Measurements from ENCODE around the gene GLRB.
A peak's percentile ranks its signal among the peaks of the same experiment; 100 is the strongest.

GLRB gene

DNA sequence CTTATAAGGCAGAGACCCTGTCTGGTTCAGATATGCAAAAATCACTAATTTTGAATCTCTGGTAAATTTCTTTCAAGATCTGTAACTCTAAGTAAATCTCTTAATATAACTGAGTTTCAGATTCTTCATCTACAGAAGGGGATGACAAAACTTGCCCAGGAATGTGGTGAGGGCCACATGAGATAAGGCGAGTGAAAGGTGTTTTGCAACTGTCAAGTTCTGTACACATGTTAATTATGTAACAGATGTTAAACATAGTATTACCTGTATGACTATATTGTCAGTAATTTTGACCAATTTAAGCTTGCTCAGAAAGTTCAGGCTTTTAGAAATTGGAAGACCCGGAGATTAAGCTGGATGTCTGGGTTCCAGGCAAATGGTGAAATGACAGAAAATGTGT lies 549 bp upstream of the GLRB start:
- Histone ChIP-seq H3K27me3 (ENCODE audit: control insufficient read depth, insufficient read depth, low read length) (peaks cover 31% of the 10 kb centered on the region), H3K4me3 (ENCODE audit: low read length) (peak overlapping the region; percentile 84), H3K9ac (ENCODE audit: low read length) (peak overlapping the region; percentile 22), H3K27ac (ENCODE audit: low read length) (no peak overlapping the region), H3K9me3 (ENCODE audit: control insufficient read depth, low read depth, low read length) (no peaks in the 10 kb centered on the region), H3K4me1 (ENCODE audit: control insufficient read depth, low read depth, low read length) (peaks cover 2% of the 10 kb centered on the region), H3K36me3 (ENCODE audit: control insufficient read depth, low read depth, low read length) (no peaks in the 10 kb centered on the region)

DNA sequence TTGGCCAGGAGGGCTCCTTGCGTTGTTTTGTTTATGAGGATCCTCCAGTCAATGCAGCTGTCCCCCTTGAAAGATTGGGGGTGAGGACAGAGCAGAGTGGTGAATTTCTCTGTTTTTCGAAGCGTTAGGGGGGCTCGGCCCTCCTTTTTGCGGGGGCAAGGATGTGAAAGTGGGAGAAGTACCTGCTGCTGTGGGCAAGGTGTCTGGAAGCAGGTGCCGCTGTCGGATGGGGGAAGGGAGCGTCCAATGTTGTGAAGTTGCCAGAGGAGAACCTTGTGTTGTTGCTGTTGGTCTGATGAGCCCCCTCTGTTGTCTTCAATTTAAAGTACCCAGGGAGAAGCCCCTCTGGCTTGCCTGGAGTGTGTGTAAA lies 613 bp downstream of the GLRB start:
- Histone ChIP-seq H3K27me3 (ENCODE audit: control insufficient read depth, insufficient read depth, low read length) (peaks cover 31% of the 10 kb centered on the region), H3K4me1 (ENCODE audit: control insufficient read depth, low read depth, low read length) (peaks cover 2% of the 10 kb centered on the region), H3K27ac (ENCODE audit: low read length) (no peak overlapping the region), H3K4me3 (ENCODE audit: low read length) (peak overlapping the region; percentile 84), H3K9ac (ENCODE audit: low read length) (peak overlapping the region; percentile 12), H3K9me3 (ENCODE audit: control insufficient read depth, low read depth, low read length) (no peaks in the 10 kb centered on the region), H3K36me3 (ENCODE audit: control insufficient read depth, low read depth, low read length) (no peaks in the 10 kb centered on the region)

DNA sequence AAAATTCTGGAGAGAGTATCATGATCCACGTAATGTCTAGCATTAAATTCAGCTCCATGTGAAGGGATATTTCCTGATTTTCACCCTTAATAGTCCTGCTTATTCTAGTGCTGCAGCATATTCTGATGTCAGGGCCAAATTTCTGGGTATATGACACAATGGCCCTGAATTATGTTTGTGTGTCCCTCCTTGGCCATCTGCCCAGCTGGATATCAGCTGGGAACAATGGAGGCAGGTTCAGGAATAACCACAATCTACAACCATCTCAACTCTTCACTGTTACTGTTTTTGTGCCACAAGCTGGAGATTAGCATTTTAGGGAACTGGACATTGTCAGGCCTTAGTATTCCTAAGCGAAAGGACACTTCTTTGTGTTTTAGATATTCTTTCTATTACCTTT lies 3.5 kb downstream of the GLRB start:
- no peak overlapping the region for H3K4me3 ChIP-seq (ENCODE audit: low read length)
- H3K27ac ChIP-seq (ENCODE audit: low read length), result no peak overlapping the region
- H3K9me3 ChIP-seq (ENCODE audit: control insufficient read depth, low read depth, low read length), result no peaks in the 10 kb centered on the region
- no peaks in the 10 kb centered on the region for H3K36me3 ChIP-seq (ENCODE audit: control insufficient read depth, low read depth, low read length)
- H3K9ac ChIP-seq (ENCODE audit: low read length), result no peak overlapping the region
- no peaks in the 10 kb centered on the region for H3K4me1 ChIP-seq (ENCODE audit: control insufficient read depth, low read depth, low read length)
- H3K27me3 ChIP-seq (ENCODE audit: control insufficient read depth, insufficient read depth, low read length), result peaks cover 31% of the 10 kb centered on the region

DNA sequence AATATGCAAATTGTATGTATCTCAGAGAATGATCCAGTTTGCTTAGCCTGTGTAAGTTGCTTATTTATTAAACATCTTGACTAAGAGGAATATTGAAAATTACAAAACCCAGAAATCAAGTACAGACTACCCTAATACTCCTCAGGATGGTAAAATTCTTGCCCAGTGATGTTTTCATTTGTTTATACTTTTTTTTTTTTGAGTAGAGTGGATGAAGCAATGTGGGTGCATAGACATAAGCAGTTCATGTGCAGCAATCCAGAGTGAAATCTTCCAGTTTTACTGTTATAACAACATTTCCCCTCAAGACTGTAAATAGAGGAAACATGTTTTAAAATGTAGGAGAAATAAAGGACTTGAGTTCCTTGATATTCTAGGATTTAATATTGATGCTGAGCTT lies 4.7 kb downstream of the GLRB start:
- peaks cover 23% of the 10 kb centered on the region for H3K27me3 ChIP-seq (ENCODE audit: control insufficient read depth, insufficient read depth, low read length)
- H3K9ac ChIP-seq (ENCODE audit: low read length), result no peak overlapping the region
- H3K4me1 ChIP-seq (ENCODE audit: control insufficient read depth, low read depth, low read length), result no peaks in the 10 kb centered on the region
- H3K4me3 ChIP-seq (ENCODE audit: low read length), result no peak overlapping the region
- H3K9me3 ChIP-seq (ENCODE audit: control insufficient read depth, low read depth, low read length), result no peaks in the 10 kb centered on the region
- H3K27ac ChIP-seq (ENCODE audit: low read length), result no peak overlapping the region
- H3K36me3 ChIP-seq (ENCODE audit: control insufficient read depth, low read depth, low read length), result no peaks in the 10 kb centered on the region

DNA sequence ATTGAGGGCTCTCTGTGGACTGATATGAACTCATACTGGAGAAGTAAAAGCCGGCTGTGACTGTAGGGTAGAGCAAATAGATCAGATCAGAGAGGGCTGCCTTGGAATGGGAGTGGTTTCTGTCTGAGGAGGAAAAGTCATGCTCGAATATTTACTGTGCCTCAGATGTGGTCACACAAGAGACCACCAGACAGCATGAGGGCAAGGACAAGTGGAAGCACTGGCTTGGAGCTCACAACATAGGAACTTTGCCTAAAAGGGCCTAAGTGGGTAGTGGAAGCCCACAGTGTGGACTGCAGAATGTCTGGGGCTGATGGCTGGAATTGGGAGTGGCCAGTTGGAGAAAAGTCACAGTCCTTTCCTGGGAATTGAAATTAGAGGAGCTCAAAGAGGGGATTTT lies 19.8 kb downstream of the GLRB start:
- Histone ChIP-seq H3K36me3 (ENCODE audit: control insufficient read depth, low read depth, low read length) (no peaks in the 10 kb centered on the region), H3K4me3 (ENCODE audit: low read length) (no peak overlapping the region), H3K9ac (ENCODE audit: low read length) (no peak overlapping the region), H3K27ac (ENCODE audit: low read length) (no peak overlapping the region), H3K9me3 (ENCODE audit: control insufficient read depth, low read depth, low read length) (no peaks in the 10 kb centered on the region), H3K27me3 (ENCODE audit: control insufficient read depth, insufficient read depth, low read length) (no peaks in the 10 kb centered on the region), H3K4me1 (ENCODE audit: control insufficient read depth, low read depth, low read length) (no peaks in the 10 kb centered on the region)

DNA sequence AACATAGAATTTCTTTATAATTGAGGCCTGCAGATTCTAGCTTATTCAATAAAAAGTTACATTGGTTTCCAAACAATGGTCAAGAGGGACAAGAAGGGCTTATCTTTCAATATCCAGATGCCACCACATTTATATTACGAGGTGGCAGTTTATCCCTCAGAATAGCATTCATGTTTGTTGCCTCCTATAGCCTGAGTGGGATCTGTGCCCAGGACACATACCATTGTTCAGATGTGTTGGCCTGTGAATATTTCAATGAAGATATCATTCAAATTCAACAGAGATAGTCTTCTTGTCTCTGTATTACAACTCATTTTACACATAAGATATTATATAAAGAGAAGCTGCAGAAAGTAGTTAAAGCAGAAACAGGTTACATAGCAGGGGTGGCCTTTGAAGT lies 20.5 kb downstream of the GLRB start:
- no peak overlapping the region for H3K27ac ChIP-seq (ENCODE audit: low read length)
- no peaks in the 10 kb centered on the region for H3K36me3 ChIP-seq (ENCODE audit: control insufficient read depth, low read depth, low read length)
- H3K9ac ChIP-seq (ENCODE audit: low read length), result no peak overlapping the region
- H3K4me3 ChIP-seq (ENCODE audit: low read length), result no peak overlapping the region
- no peaks in the 10 kb centered on the region for H3K4me1 ChIP-seq (ENCODE audit: control insufficient read depth, low read depth, low read length)
- H3K9me3 ChIP-seq (ENCODE audit: control insufficient read depth, low read depth, low read length), result no peaks in the 10 kb centered on the region
- no peaks in the 10 kb centered on the region for H3K27me3 ChIP-seq (ENCODE audit: control insufficient read depth, insufficient read depth, low read length)

DNA sequence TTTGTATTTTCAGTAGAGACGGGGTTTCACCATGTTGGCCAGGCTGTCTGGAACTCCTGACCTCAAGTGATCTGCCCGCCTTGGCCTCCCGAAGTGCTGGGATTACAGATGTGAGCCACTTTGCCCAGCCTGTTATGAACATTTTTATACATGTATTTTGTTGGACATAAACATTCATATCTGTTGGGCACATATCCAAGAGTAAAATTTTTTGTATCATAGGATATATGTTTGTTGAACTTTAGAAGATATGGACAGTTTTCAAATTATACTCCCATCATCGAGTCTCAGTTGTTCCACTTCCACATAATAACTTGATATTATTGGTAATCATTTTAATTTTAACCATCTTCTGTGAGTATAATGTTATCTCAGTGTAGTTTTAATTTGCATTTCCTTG lies 23.6 kb downstream of the GLRB start:
- no peak overlapping the region for H3K4me3 ChIP-seq (ENCODE audit: low read length)
- H3K4me1 ChIP-seq (ENCODE audit: control insufficient read depth, low read depth, low read length), result no peaks in the 10 kb centered on the region

DNA sequence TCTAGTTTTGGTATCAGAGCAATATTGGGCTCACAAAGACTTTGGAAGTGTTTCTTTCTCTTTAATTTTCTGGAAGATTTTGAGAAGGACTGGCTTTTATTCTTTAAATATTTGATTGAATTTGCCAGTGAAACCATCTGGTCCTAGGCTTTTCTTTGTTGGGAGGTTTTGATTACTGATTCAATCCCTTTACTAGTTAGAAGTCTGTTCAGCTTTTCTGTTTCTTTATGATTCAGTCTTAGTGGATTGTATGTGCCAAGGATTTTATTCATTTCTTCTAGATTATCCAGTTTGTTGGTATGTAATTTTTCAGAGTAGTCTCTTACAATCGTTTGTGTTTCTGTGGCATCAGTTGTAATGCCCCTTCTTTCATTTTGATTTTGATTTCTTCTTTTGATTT lies 28.6 kb downstream of the GLRB start:
- no peak overlapping the region for H3K4me3 ChIP-seq (ENCODE audit: low read length)
- no peak overlapping the region for H3K9ac ChIP-seq (ENCODE audit: low read length)
- no peaks in the 10 kb centered on the region for H3K9me3 ChIP-seq (ENCODE audit: control insufficient read depth, low read depth, low read length)
- H3K27me3 ChIP-seq (ENCODE audit: control insufficient read depth, insufficient read depth, low read length), result no peaks in the 10 kb centered on the region
- H3K36me3 ChIP-seq (ENCODE audit: control insufficient read depth, low read depth, low read length), result no peaks in the 10 kb centered on the region
- H3K4me1 ChIP-seq (ENCODE audit: control insufficient read depth, low read depth, low read length), result no peaks in the 10 kb centered on the region
- H3K27ac ChIP-seq (ENCODE audit: low read length), result no peak overlapping the region

More for the DNA sequence above, 23.6 kb downstream of the GLRB start:
- H3K36me3 ChIP-seq (ENCODE audit: control insufficient read depth, low read depth, low read length), result no peaks in the 10 kb centered on the region
- H3K27ac ChIP-seq (ENCODE audit: low read length), result no peak overlapping the region
- no peak overlapping the region for H3K9ac ChIP-seq (ENCODE audit: low read length)
- H3K9me3 ChIP-seq (ENCODE audit: control insufficient read depth, low read depth, low read length), result no peaks in the 10 kb centered on the region
- no peaks in the 10 kb centered on the region for H3K27me3 ChIP-seq (ENCODE audit: control insufficient read depth, insufficient read depth, low read length)

DNA sequence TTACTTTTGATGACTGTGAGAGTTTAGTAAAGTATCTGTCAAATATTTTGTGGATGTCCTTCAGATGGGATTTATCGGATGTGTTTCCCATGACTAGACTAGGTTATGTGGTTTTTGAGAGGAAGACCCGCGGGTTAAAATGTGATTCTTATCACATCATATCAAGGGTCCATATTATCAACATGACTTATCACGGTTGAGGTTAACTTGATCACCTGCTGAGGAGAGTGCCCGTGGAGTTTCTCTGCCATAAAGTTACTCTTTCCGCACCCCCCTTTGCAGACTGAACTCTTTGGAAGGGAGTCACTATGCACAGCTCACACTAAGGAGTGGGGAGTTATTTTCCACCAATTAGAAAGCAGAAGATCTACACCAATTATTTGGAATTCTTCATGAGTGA lies 38.7 kb downstream of the GLRB start:
- Histone ChIP-seq H3K27me3 (ENCODE audit: control insufficient read depth, insufficient read depth, low read length) (no peaks in the 10 kb centered on the region), H3K9me3 (ENCODE audit: control insufficient read depth, low read depth, low read length) (no peaks in the 10 kb centered on the region), H3K36me3 (ENCODE audit: control insufficient read depth, low read depth, low read length) (no peaks in the 10 kb centered on the region), H3K4me1 (ENCODE audit: control insufficient read depth, low read depth, low read length) (no peaks in the 10 kb centered on the region), H3K4me3 (ENCODE audit: low read length) (no peak overlapping the region), H3K27ac (ENCODE audit: low read length) (no peak overlapping the region), H3K9ac (ENCODE audit: low read length) (no peak overlapping the region)

DNA sequence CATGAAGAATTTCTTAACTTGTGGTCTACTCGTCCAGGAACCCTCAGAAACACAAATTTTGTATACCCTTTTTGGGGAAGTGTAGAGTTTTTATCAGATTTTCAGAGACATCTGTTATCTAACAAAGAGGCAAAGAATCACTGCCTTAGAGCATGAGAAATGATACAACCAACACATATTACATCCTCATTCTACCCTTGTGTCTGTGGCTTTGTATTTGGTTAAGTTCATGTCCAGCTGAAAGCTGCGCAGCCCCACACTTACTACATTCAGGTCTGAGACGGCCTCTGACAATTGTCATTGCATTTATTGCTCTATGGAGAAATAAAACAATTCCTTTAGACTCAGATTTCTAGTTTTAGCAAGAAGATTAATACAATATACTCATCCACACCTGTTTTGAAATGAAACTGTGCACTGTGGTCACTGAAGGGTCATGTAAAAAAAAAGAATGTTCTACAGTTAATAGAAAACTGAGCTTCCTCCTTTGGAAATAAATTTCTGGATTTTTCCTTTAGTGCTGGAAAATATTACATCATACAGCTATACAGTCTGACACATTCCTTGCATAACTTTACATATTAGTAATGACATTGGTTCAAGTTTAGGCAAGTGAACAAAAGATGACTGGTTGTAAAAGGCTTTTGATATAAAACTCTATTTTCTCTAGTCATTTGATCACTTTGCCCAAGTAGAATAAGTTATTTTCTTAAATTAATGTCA lies 39.8 kb downstream of the GLRB start:
- no peaks in the 10 kb centered on the region for H3K9me3 ChIP-seq (ENCODE audit: control insufficient read depth, low read depth, low read length)
- no peak overlapping the region for H3K27ac ChIP-seq (ENCODE audit: low read length)
- H3K9ac ChIP-seq (ENCODE audit: low read length), result no peak overlapping the region
- H3K36me3 ChIP-seq (ENCODE audit: control insufficient read depth, low read depth, low read length), result no peaks in the 10 kb centered on the region
- H3K27me3 ChIP-seq (ENCODE audit: control insufficient read depth, insufficient read depth, low read length), result no peaks in the 10 kb centered on the region
- no peak overlapping the region for H3K4me3 ChIP-seq (ENCODE audit: low read length)
- H3K4me1 ChIP-seq (ENCODE audit: control insufficient read depth, low read depth, low read length), result no peaks in the 10 kb centered on the region

DNA sequence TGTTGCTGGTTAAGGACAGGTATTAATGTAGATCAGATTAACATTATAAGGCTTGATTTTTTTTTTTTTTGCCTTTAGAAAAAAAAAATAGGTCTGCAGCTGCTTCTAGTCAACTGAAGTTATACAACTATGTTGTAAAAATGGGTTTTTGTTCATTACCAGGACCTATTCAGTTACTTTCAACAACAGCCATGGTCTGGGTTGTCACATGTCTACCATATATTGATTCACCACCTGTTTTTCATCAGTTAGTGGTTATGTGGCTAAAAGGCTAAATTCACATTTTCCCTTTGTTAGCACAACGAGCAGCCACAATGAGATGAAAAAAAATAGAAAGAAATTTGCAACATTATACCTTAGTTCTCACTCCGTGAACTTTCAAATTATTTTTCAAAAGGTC lies 45.5 kb downstream of the GLRB start:
- H3K4me1 ChIP-seq (ENCODE audit: control insufficient read depth, low read depth, low read length), result no peaks in the 10 kb centered on the region
- H3K36me3 ChIP-seq (ENCODE audit: control insufficient read depth, low read depth, low read length), result no peaks in the 10 kb centered on the region
- no peak overlapping the region for H3K9ac ChIP-seq (ENCODE audit: low read length)
- no peak overlapping the region for H3K27ac ChIP-seq (ENCODE audit: low read length)
- H3K9me3 ChIP-seq (ENCODE audit: control insufficient read depth, low read depth, low read length), result no peaks in the 10 kb centered on the region
- H3K4me3 ChIP-seq (ENCODE audit: low read length), result no peak overlapping the region
- no peaks in the 10 kb centered on the region for H3K27me3 ChIP-seq (ENCODE audit: control insufficient read depth, insufficient read depth, low read length)

DNA sequence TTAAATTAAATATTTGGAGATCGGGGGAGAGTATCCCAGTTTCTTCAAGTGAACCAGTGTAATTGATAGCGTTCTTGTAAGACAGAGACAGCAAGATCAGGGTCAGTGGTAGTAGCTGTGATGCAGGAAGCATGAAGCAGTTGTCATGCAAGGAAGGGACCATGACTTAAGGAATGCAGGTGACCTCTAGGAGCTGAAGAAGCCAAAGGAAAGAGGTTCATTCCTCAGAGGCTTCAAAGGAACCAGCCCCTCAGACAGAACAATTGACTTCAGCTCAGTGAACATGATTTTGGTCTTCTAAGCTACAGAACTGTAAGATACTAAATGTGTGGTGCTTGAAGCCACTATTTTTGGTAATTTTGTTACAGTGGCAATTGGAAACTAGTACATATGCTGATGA lies 51.6 kb downstream of the GLRB start:
- Histone ChIP-seq H3K9ac (ENCODE audit: low read length) (no peak overlapping the region), H3K4me3 (ENCODE audit: low read length) (no peak overlapping the region), H3K9me3 (ENCODE audit: control insufficient read depth, low read depth, low read length) (no peaks in the 10 kb centered on the region), H3K27ac (ENCODE audit: low read length) (no peak overlapping the region), H3K36me3 (ENCODE audit: control insufficient read depth, low read depth, low read length) (no peaks in the 10 kb centered on the region), H3K27me3 (ENCODE audit: control insufficient read depth, insufficient read depth, low read length) (no peaks in the 10 kb centered on the region), H3K4me1 (ENCODE audit: control insufficient read depth, low read depth, low read length) (no peaks in the 10 kb centered on the region)

All from iPS-18a (cell line).